ENCODE measurements around the gene C17orf114. TPM values are rescaled to one million over a fixed set of nuclear protein-coding genes. Genes with fewer than 3 reads are reported as not detected.

The C17orf114 gene

GRCh38 chr17:4751932-4752331, 50.2 kb downstream of the C17orf114 start:
- Mint-ChIP-seq H3K36me3 (ENCODE audit: low read depth, unreplicated experiment) (no peaks in the 10 kb centered on the region), H3K4me3 (ENCODE audit: unreplicated experiment) (no peak overlapping the region), H3K27ac (ENCODE audit: unreplicated experiment) (no peak overlapping the region), H3K4me1 (ENCODE audit: low read depth, unreplicated experiment) (no peaks in the 10 kb centered on the region), H3K9me3 (ENCODE audit: unreplicated experiment) (no peaks in the 10 kb centered on the region), H3K27me3 (ENCODE audit: low read depth, unreplicated experiment) (peaks cover 36% of the 10 kb centered on the region)
- H3K27me3 ChIP-seq (ENCODE audit: insufficient read depth, low read length) = peaks cover 27% of the 10 kb centered on the region
- no peak overlapping the region for H3K27ac ChIP-seq (ENCODE audit: low read depth, low read length)
- no peak overlapping the region for H3K9ac ChIP-seq (ENCODE audit: low read length)
- no peaks in the 10 kb centered on the region for H4K20me1 ChIP-seq (ENCODE audit: insufficient read depth, low read length)
- DNase-seq (ENCODE audit: low read depth) (no peak), FAIRE-seq (no peak)
- H3K9me3 ChIP-seq (ENCODE audit: insufficient read depth, low read depth, low read length) = no peaks in the 10 kb centered on the region
- H3K4me2 ChIP-seq (ENCODE audit: low read length) = no peak overlapping the region
- H3K4me1 ChIP-seq (ENCODE audit: insufficient read depth, low read length) = no peaks in the 10 kb centered on the region
- TF ChIP-seq EZH2 (IDR thresholded peaks at IDR 0.05; ENCODE audit: insufficient read depth, low read length) (no peak), CTCF (IDR thresholded peaks at IDR 0.05; ENCODE audit: insufficient read depth, low read depth, low read length) (no peak)
- H3K4me3 ChIP-seq (ENCODE audit: insufficient read depth, low read depth, low read length) = no peak overlapping the region
- no peaks in the 10 kb centered on the region for H3K79me2 ChIP-seq (ENCODE audit: insufficient read depth, low read length)
- H2AFZ ChIP-seq (ENCODE audit: low read depth, low read length) = no peak overlapping the region
- no peaks in the 10 kb centered on the region for H3K36me3 ChIP-seq (ENCODE audit: insufficient read depth, low read length)

Other genes starting within 250 kb of the C17orf114 start
- 70.0 and 71.1 TPM in 2 replicates for gene MYBBP1A, start 246.9 kb downstream of the C17orf114 start, total RNA-seq
- not detected in 2 replicates for gene GGT6, start 241.8 kb downstream of the C17orf114 start, total RNA-seq
- gene SMTNL2, start 217.8 kb downstream of the C17orf114 start, total RNA-seq = 0.18 and 0.26 TPM in 2 replicates
- gene ALOX15, start 160.7 kb downstream of the C17orf114 start, total RNA-seq = 0.07 TPM in 1 of 2 replicates, not detected in the other
- 51.6 and 52.7 TPM in 2 replicates for gene PELP1, start 98.2 kb downstream of the C17orf114 start, total RNA-seq
- 6.3 and 10.3 TPM in 2 replicates for gene ARRB2, start 91.7 kb downstream of the C17orf114 start, total RNA-seq
- 8.5 and 9.9 TPM in 2 replicates for gene MED11, start 70.9 kb downstream of the C17orf114 start, total RNA-seq
- 0.09 and 0.12 TPM in 2 replicates for gene ZMYND15, start 62.5 kb downstream of the C17orf114 start, total RNA-seq
- gene CXCL16, start 62.4 kb downstream of the C17orf114 start, total RNA-seq = 2.2 and 3.2 TPM in 2 replicates
- gene TM4SF5, start 30.4 kb downstream of the C17orf114 start, total RNA-seq = not detected in 2 replicates
- 0.75 TPM in 1 of 2 replicates, not detected in the other for gene VMO1, start 16.0 kb downstream of the C17orf114 start, total RNA-seq
- gene GLTPD2, start 13.4 kb downstream of the C17orf114 start, total RNA-seq = not detected in 2 replicates
- 154 and 161 TPM in 2 replicates for gene PSMB6, start 6.2 kb downstream of the C17orf114 start, total RNA-seq
- 21.4 and 29.3 TPM in 2 replicates for gene PLD2, start 4.8 kb upstream of the C17orf114 start, total RNA-seq
- 51.3 and 63.2 TPM in 2 replicates for gene MINK1, start 31.0 kb upstream of the C17orf114 start, total RNA-seq
- 2.2 and 3.9 TPM in 2 replicates for gene C17orf107, start 97.2 kb upstream of the C17orf114 start, total RNA-seq
- 0.20 and 0.43 TPM in 2 replicates for gene CHRNE, start 100.8 kb upstream of the C17orf114 start, total RNA-seq
- gene GP1BA, start 129.9 kb upstream of the C17orf114 start, total RNA-seq = 0.09 TPM in 1 of 2 replicates, not detected in the other
- 36.8 and 43.0 TPM in 2 replicates for gene SLC25A11, start 137.7 kb upstream of the C17orf114 start, total RNA-seq
- 88.0 and 89.7 TPM in 2 replicates for gene RNF167, start 137.9 kb upstream of the C17orf114 start, total RNA-seq
- 1,246 and 1,346 TPM in 2 replicates for gene PFN1, start 146.2 kb upstream of the C17orf114 start, total RNA-seq
- gene ENO3, start 148.8 kb upstream of the C17orf114 start, total RNA-seq = 12.7 and 20.4 TPM in 2 replicates
- gene SPAG7, start 165.5 kb upstream of the C17orf114 start, total RNA-seq = 57.2 and 60.9 TPM in 2 replicates
- 43.1 and 44.3 TPM in 2 replicates for gene CAMTA2, start 185.3 kb upstream of the C17orf114 start, total RNA-seq
- gene INCA1, start 195.2 kb upstream of the C17orf114 start, total RNA-seq = 0.82 and 1.7 TPM in 2 replicates
- 94.8 and 109 TPM in 2 replicates for gene KIF1C, start 195.6 kb upstream of the C17orf114 start, total RNA-seq
- not detected in 2 replicates for gene SLC52A1, start 233.1 kb upstream of the C17orf114 start, total RNA-seq

Measured in astrocyte (in vitro differentiated cells and primary cell).